Measurements from ENCODE around the gene ZNF579.

DNA sequence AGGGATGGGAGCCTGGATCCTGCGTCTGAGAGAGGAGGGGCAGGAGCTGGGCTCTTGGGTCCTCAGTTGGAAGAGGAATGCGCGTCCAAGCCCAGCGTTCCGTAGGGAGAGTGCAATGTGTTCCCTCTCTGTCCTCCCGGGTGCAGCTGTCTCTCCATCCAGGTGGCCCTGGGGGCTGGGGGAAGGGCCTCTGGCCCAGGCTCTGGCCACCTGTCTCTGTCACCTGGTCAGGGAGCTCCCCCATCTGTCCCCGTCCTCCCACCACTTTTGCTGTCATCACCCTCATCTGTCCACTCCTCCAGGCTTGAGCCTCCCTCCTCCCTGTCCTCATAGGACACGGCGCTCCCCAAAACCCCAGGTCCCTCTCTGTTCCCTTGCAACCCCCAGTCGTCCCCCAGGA is 40.0 kb downstream of the ZNF579 start:
- TF ChIP-seq, protein P1, sequence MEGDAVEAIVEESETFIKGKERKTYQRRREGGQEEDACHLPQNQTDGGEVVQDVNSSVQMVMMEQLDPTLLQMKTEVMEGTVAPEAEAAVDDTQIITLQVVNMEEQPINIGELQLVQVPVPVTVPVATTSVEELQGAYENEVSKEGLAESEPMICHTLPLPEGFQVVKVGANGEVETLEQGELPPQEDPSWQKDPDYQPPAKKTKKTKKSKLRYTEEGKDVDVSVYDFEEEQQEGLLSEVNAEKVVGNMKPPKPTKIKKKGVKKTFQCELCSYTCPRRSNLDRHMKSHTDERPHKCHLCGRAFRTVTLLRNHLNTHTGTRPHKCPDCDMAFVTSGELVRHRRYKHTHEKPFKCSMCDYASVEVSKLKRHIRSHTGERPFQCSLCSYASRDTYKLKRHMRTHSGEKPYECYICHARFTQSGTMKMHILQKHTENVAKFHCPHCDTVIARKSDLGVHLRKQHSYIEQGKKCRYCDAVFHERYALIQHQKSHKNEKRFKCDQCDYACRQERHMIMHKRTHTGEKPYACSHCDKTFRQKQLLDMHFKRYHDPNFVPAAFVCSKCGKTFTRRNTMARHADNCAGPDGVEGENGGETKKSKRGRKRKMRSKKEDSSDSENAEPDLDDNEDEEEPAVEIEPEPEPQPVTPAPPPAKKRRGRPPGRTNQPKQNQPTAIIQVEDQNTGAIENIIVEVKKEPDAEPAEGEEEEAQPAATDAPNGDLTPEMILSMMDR (IDR thresholded peaks at IDR 0.05): no peak
- TF ChIP-seq POLR2A (IDR thresholded peaks at IDR 0.05; ENCODE audit: low read depth) (no peak), POLR2AphosphoS5 (IDR thresholded peaks at IDR 0.05) (no peak)
